Coronary artery (tissue), 2 donors: ENCODE measurements around the gene CD226.
"Not testable (repeated sequence)": the region's sequence is repeated elsewhere in the genome, so short reads cannot be mapped to it uniquely, and the experiment has no call there.

Source experiments
- DNase-seq: peaks from one replicate; pipeline ENCODE4 v3.0.0-alpha.2; 2017; ENCODE audit warnings: low spot score
- H3K27ac ChIP-seq, 2 donors: fragments of 200-600 bp; sonication (generic); one replicate each; pipeline ENCODE4 v1.5.1; 2016 to 2019
- H3K4me3 ChIP-seq: fragments of 200-600 bp; sonication (generic); 2 replicates; pipeline ENCODE4 v1.5.1; 2016; ENCODE audit warnings: mild to moderate bottlenecking, moderate library complexity
- TF ChIP-seq, protein P1 (sequence below): fragments of 200-600 bp; sonication (generic); IDR thresholded peaks from one replicate; pipeline ENCODE4 v1.5.1; 2019; ENCODE audit warnings: antibody characterized with exemption

CD226 gene

GRCh38 chr18:69941183-69941582, 6.5 kb downstream of the CD226 start:
- Histone ChIP-seq H3K4me3 (no peak overlapping the region), H3K27ac (no peak overlapping the region)
- DNase-seq, result no peak
- TF ChIP-seq, protein P1, sequence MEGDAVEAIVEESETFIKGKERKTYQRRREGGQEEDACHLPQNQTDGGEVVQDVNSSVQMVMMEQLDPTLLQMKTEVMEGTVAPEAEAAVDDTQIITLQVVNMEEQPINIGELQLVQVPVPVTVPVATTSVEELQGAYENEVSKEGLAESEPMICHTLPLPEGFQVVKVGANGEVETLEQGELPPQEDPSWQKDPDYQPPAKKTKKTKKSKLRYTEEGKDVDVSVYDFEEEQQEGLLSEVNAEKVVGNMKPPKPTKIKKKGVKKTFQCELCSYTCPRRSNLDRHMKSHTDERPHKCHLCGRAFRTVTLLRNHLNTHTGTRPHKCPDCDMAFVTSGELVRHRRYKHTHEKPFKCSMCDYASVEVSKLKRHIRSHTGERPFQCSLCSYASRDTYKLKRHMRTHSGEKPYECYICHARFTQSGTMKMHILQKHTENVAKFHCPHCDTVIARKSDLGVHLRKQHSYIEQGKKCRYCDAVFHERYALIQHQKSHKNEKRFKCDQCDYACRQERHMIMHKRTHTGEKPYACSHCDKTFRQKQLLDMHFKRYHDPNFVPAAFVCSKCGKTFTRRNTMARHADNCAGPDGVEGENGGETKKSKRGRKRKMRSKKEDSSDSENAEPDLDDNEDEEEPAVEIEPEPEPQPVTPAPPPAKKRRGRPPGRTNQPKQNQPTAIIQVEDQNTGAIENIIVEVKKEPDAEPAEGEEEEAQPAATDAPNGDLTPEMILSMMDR, result no peak

DNA sequence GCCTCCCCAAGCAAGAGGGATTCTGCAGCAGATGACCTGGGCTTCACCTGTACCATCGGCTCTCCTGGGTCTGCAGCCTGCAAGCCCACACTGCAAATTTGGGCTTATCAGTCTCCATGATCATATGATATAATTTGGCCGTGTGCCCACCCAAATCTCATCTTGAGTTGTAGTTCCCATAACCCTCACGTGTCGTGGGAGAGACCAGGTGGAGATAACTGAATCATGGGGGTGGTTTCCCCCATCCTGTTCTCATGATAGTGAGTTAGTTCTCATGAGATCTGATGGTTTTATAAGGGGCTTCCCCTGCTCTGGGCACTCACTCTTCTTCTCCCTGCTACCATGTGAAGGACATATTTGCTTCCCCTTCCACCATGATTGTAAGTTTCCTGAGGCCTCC, 7.9 kb downstream of the CD226 start:
- DNase-seq, H3K4me3 ChIP-seq: not testable (repeated sequence)

DNA sequence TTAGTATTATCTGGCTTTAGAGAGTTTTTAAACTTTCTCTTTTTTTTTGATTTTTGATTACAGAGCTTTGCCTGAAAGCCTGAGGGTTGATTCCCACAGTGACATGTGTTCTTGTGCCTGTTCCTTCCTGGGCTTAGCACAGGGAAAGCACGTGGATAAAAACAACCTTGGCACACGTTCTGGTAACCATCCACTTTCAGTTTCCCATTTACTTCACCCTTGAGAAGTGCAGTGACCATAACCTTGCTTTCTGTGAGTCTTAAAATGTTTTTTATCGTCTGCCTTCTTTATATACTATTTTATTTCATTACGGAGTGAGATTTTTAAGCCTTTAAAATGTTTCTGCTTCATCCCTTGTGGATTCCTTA, 11.5 kb downstream of the CD226 start:
- TF ChIP-seq, protein P1, result no peak
- DNase-seq, result no peak
- H3K27ac ChIP-seq, result no peak overlapping the region
- H3K4me3 ChIP-seq, result no peak overlapping the region

More for the DNA sequence above, 7.9 kb downstream of the CD226 start:
- H3K27ac ChIP-seq, result not testable (repeated sequence)

DNA sequence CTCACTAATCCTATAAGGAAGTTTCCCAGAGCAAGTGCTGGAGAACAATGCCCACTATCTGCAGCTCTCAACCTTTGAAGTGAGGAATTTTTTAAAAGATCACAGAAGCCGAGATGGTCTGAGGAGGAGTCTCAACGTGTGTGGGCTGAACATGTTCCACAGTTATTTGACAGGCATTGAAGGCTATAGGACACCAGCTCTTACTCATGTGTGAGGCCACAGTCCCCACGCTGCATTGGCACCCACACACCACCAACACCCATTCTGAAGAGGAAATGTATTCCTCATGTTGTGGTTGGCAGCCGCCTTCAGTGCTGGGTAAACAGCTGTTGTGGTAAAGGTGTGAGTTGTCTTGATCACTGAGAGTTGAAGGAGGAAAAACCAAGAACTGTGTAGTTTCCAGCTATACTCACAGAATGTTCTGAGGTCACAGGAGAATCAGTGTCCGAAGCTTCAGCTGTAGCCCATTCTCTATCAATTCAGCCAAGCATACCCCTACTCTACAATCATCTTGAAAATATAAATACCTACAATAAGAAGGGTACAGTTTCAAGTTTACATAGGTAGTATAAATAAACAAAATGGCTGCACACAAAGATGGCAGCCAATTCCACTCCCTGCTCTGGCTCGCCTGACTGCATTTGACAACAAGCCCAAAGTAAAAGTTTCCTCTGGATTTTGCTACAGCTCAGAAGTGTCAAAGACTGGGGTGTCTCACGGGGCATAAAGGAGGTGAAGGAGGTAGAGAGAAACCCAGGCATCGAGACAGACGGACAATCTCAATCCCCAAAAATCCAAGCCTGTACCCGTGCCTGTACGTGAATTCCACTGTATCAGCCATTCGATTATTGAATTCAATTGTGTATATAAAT, 12.1 kb downstream of the CD226 start:
- TF ChIP-seq, protein P1, result no peak
- Histone ChIP-seq H3K27ac (no peak overlapping the region), H3K4me3 (no peak overlapping the region)
- no peak for DNase-seq

DNA sequence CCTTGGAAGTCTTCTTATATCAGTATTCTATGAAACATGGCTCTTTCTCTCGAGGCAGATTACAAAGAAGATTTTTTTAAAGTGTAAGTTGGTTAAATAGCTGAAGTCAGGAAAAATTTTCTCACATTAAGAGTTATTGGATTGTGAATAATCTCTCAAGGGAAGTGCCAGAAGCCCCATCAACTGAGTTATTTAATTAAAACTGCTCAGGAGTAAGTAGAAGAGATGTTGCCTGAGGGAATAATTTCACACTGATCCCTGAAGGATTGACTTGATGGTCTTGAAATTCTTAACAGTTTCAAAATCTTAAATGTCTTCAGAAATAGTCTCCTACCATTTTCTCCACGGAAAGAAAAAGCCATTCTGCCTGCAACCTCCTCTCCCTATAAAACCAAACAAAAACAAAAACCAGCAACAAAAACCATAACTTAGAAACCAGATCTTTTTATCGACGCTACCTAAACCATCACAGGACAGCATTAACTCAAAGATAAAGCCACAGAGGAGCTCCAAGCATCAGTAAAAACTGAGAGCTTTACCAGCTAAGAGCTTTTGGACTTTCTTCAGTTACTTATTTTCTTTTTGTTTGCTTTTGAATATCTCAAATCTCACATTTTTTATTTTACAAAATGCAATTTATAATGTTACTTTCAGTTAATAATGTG, 12.9 kb downstream of the CD226 start:
- no peak for DNase-seq
- TF ChIP-seq, protein P1, result no peak
- Histone ChIP-seq H3K4me3 (no peak overlapping the region), H3K27ac (no peak overlapping the region)

GRCh38 chr18:69929041-69929774, 18.5 kb downstream of the CD226 start:
- no peak overlapping the region for H3K4me3 ChIP-seq
- no peak overlapping the region for H3K27ac ChIP-seq
- no peak for DNase-seq
- TF ChIP-seq, protein P1, result no peak

- TF ChIP-seq, protein P1, result no peak
- no peak overlapping the region for H3K27ac ChIP-seq
Observed at GRCh38 chr18:69916412-69916811, 31.3 kb downstream of the CD226 start.

More at GRCh38 chr18:69916412-69916811, 31.3 kb downstream of the CD226 start:
- H3K4me3 ChIP-seq, result no peak overlapping the region
- no peak for DNase-seq
